Peyer's patch (tissue), 4 donors: Measurements from ENCODE around the gene CLTCL1. TPM values are rescaled to one million over a fixed set of nuclear protein-coding genes. Genes with fewer than 3 reads are reported as not detected.

ENCODE experiments used
- DNase-seq, 3 donors: peaks; one replicate each; pipeline ENCODE4 v3.0.0-alpha.2; 2017 to 2019
- H3K27ac ChIP-seq, 4 donors: fragments of 200-600 bp; sonication (generic); one replicate each; pipeline ENCODE4 v1.5.1; 2016 to 2019
- H3K27me3 ChIP-seq, 2 donors: fragments of 200-600 bp; sonication (generic); one replicate each; pipeline ENCODE4 v1.5.1; 2019
- H3K36me3 ChIP-seq, 3 donors: fragments of 200-600 bp; sonication (generic); one replicate each; pipeline ENCODE4 v1.5.1; 2016 to 2019
- H3K4me1 ChIP-seq, 4 donors: fragments of 200-600 bp; sonication (generic); one replicate each; pipeline ENCODE4 v1.5.1; 2016 to 2019
- H3K4me3 ChIP-seq, 4 donors: fragments of 200-600 bp; sonication (generic); 1 replicate in 3 of 4; 2 replicates in 1 of 4; pipeline ENCODE4 v1.5.1; 2016 to 2019; ENCODE audit warnings: mild to moderate bottlenecking in 1 of 4
- H3K9me3 ChIP-seq, 4 donors: fragments of 200-600 bp; sonication (generic); one replicate each; pipeline ENCODE4 v1.5.1; 2016 to 2019; ENCODE audit warnings: mild to moderate bottlenecking in 1 of 4
- POLR2A ChIP-seq, 2 donors: fragments of 450-650 bp; IDR thresholded peaks; one replicate each; pipeline ENCODE4 v1.5.1; 2017; ENCODE audit warnings: antibody characterized with exemption in 2 of 2, mild to moderate bottlenecking in 2 of 2, moderate library complexity in 2 of 2
- total RNA-seq, 4 donors: library from RNA; depleted of rRNA; stranded (reverse); fragments of >200 nt; gene quantifications; one replicate each; pipeline ENCODE4 v1.1.0, GENCODE V29; 2016
- TF ChIP-seq, protein P1 (sequence below), 6 experiments: fragments of 450-650 bp in 4 of 6; fragments of 200-600 bp in 2 of 6; sonication (generic) in 1 of 6; IDR thresholded peaks; one replicate each; pipeline ENCODE4 v1.5.1; 2017 to 2019; ENCODE audit warnings: antibody characterized with exemption in 6 of 6, mild to moderate bottlenecking in 3 of 6, moderate library complexity in 1 of 6

CLTCL1 gene
- total RNA-seq, 4 donors from 2014 or later = 0.47 to 3.9 (median 3.0) TPM

DNA sequence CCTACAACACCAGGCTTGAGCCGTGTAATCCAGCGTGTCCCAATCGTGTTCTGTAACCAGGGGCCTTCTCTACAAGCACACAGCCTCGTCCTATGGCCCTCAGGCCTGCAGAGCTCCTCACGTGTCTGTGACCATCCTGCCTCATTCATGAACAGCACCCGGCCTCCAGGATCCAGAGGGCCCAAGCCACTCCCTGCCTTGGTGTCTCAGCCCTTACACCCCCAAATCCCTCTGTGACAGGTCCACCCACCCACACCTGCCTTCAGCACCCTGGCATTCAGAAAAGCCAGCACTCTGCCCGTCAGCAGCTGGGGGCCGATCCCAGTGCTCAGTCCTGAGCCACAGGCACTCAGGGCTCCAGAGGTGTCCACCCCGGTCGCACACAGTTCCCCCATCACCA lies 154.6 kb downstream of the CLTCL1 start:
- no peak for DNase-seq
- Histone ChIP-seq H3K4me3 (no peak overlapping the region), H3K27ac (no peak overlapping the region), H3K4me1 (no peaks in the 10 kb centered on the region), H3K27me3 (no peaks in the 10 kb centered on the region), H3K36me3 (peaks cover 0 to 79% (median 0%) of the 10 kb centered on the region in 3 donors), H3K9me3 (no peaks in the 10 kb centered on the region)
- TF ChIP-seq, protein P1, sequence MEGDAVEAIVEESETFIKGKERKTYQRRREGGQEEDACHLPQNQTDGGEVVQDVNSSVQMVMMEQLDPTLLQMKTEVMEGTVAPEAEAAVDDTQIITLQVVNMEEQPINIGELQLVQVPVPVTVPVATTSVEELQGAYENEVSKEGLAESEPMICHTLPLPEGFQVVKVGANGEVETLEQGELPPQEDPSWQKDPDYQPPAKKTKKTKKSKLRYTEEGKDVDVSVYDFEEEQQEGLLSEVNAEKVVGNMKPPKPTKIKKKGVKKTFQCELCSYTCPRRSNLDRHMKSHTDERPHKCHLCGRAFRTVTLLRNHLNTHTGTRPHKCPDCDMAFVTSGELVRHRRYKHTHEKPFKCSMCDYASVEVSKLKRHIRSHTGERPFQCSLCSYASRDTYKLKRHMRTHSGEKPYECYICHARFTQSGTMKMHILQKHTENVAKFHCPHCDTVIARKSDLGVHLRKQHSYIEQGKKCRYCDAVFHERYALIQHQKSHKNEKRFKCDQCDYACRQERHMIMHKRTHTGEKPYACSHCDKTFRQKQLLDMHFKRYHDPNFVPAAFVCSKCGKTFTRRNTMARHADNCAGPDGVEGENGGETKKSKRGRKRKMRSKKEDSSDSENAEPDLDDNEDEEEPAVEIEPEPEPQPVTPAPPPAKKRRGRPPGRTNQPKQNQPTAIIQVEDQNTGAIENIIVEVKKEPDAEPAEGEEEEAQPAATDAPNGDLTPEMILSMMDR (IDR thresholded peaks at IDR 0.05) = no peak
- no peak for TF ChIP-seq POLR2A (IDR thresholded peaks at IDR 0.05)

DNA sequence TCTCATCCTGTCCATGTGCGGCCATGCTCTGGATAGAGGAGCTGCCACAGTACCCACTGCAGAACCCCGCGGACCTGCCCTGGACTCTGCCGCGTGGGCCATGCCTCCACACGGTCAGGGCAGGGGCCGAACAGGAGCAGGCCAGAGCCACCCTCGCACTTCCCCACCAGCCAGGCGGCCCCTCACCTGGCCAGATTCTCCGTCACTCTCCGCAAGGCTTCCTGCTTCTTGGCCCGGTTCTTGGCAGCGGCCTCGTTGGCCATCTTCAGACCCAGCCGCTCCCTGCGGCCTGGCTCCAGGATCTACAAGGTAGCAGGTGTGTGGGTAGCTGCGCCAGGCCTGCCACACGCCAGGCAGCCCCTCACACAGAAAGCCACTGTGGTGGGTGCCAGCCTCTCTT lies 156.6 kb downstream of the CLTCL1 start:
- TF ChIP-seq, protein P1 (IDR thresholded peaks at IDR 0.05) = no peak
- TF ChIP-seq POLR2A (IDR thresholded peaks at IDR 0.05) = no peak
- no peaks in the 10 kb centered on the region for H3K9me3 ChIP-seq
- H3K27me3 ChIP-seq = no peaks in the 10 kb centered on the region
- no peak for DNase-seq
- no peaks in the 10 kb centered on the region for H3K4me1 ChIP-seq
- no peak overlapping the region for H3K4me3 ChIP-seq
- H3K36me3 ChIP-seq = peaks cover 0 to 60% (median 0%) of the 10 kb centered on the region in 3 donors
- H3K27ac ChIP-seq = no peak overlapping the region

DNA sequence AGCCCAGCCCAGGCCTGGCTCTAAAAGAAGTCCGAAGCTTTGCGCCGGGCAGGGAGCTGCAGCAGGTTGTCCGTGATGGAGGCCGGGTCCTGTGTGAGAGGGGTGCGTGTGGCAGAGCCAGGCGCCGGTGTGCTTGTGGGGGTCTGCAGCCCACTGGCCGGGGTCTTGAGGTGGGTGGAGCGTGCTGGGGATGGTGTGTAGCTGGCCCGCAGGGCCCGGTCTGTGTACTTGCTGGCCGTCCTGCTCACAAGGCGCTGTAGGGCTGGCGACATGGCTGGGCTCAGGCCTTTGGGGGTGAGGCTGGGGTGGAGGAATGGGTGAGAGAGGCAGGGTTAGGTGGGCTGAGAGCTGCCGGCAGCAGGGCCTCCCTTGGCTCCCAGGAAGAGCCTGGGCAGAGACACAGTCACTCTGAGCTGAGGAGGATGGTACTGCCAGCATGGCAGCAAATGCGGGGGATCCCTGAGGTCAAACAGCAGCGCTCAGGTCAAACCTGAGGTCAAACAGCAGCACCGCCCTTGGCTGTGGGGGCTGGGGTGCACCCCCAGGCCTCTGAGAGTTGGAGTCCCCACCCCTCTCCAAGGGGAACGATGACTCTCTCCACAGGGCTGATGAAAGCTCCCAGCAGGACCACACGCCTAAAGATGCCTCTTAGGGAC lies 157.2 kb downstream of the CLTCL1 start:
- no peak for TF ChIP-seq POLR2A (IDR thresholded peaks at IDR 0.05)
- TF ChIP-seq, protein P1 (IDR thresholded peaks at IDR 0.05) = no peak
- Histone ChIP-seq H3K36me3 (peaks cover 0 to 55% (median 0%) of the 10 kb centered on the region in 3 donors), H3K27ac (no peak overlapping the region), H3K27me3 (no peaks in the 10 kb centered on the region), H3K4me3 (no peak overlapping the region), H3K9me3 (no peaks in the 10 kb centered on the region), H3K4me1 (no peaks in the 10 kb centered on the region)
- no peak for DNase-seq

DNA sequence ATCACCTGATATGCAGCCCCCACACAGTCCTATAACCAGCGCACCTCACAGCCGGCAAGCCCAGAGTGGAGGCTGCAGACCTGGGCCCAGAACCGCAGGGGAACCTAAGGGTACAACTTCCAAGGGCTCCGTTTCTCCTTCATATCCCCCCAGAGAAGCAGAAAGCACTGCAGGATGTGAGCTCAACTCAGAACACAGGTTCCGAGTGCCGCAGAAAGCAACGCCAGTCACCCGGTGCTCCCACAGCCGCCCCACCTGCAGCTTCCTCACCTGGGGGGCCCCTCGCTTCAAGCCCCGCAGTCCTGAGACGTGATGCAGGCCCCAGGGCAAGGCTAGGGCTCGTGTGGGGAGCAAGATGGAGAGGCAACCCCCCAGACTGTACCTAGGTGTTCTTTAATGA lies 158.0 kb downstream of the CLTCL1 start:
- no peak overlapping the region for H3K27ac ChIP-seq
- no peaks in the 10 kb centered on the region for H3K27me3 ChIP-seq
- DNase-seq = no peak
- peaks cover 0 to 47% (median 0%) of the 10 kb centered on the region in 3 donors for H3K36me3 ChIP-seq
- H3K4me3 ChIP-seq = no peak overlapping the region
- TF ChIP-seq POLR2A (IDR thresholded peaks at IDR 0.05) = no peak
- TF ChIP-seq, protein P1 (IDR thresholded peaks at IDR 0.05) = no peak
- no peaks in the 10 kb centered on the region for H3K4me1 ChIP-seq
- H3K9me3 ChIP-seq = no peaks in the 10 kb centered on the region

DNA sequence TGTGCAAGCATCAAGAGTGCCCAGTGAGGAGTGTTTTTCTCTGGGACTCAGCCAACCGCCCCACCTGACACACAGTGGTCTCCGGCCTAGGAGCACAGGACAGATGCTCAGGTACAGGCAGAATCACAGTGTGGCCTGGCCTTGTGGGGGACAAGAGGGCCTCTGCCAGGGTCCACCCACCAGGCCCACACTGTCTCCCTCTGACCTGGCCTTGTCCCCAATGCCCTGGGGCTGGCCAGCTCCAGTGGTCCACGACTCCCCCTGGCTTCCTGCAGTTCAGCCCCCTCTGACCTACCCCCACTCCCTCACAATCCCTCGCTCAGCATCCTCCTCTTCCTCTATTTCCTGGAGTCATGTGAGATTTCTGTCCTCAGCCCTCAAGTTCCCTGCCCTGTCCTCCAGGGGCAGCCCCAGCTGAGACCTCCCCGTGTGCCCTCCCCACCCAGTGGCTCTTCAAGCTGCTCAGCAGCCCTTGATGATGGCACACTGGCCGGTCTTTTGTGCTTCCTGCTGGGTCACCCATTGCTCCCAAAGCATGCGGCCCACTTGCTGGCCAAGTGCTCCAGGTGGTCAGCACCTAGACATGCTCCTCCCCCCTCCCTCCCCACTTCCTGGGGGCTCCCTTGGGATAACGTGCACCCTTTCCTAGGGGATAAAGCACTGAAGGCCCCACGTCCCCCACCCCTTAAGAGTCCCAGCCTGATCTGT lies 158.7 kb downstream of the CLTCL1 start:
- no peak overlapping the region for H3K27ac ChIP-seq
- TF ChIP-seq, protein P1 (IDR thresholded peaks at IDR 0.05) = no peak
- no peak for TF ChIP-seq POLR2A (IDR thresholded peaks at IDR 0.05)
- H3K4me1 ChIP-seq = no peaks in the 10 kb centered on the region
- no peak for DNase-seq
- no peak overlapping the region for H3K4me3 ChIP-seq
- H3K27me3 ChIP-seq = no peaks in the 10 kb centered on the region
- H3K9me3 ChIP-seq = no peaks in the 10 kb centered on the region
- peaks cover 0 to 40% (median 0%) of the 10 kb centered on the region in 3 donors for H3K36me3 ChIP-seq
